HepG2 (cell line): Measurements from ENCODE around the gene SDK1.

Experiments
- YY1 ChIP-seq: IDR thresholded peaks from 2 replicates; pipeline ENCODE4 v1.6.1; 2011; ENCODE audit warnings: low read length, low read depth, moderate library complexity, mild to moderate bottlenecking; ENCODE audit not compliant: insufficient read depth, insufficient replicate concordance
- ZFP41 ChIP-seq: sonication (generic); formaldehyde crosslinking; IDR thresholded peaks from 2 replicates; pipeline ENCODE4 v1.4.0; 2020; ENCODE audit warnings: mild to moderate bottlenecking, missing genetic modification reagents, borderline replicate concordance
- TF ChIP-seq, protein P1 (sequence below): sonication (generic); formaldehyde crosslinking; IDR thresholded peaks from 2 replicates; pipeline ENCODE4 v1.5.0; 2020; ENCODE audit warnings: mild to moderate bottlenecking, missing genetic modification reagents, moderate library complexity

DNA sequence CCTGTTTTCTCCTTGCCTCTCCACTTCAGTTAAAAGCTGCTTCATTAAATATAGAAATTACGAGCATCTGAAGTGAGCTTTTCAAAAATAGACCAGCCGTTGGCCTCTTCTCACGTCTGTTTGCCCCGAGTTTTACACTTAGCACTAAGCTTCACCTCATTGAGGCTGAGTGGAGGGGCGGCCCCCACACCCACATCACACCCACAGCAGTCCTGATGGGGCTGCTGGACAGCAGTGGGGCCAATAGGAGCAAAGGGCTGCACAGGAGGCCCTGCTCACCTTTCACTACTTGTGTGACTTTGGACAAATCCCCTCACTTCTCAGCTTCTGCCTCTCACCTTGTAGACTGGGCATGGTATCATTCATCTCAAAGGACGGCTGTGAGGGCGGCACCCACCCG is 677.8 kb downstream of the SDK1 start:
- TF ChIP-seq, protein P1, sequence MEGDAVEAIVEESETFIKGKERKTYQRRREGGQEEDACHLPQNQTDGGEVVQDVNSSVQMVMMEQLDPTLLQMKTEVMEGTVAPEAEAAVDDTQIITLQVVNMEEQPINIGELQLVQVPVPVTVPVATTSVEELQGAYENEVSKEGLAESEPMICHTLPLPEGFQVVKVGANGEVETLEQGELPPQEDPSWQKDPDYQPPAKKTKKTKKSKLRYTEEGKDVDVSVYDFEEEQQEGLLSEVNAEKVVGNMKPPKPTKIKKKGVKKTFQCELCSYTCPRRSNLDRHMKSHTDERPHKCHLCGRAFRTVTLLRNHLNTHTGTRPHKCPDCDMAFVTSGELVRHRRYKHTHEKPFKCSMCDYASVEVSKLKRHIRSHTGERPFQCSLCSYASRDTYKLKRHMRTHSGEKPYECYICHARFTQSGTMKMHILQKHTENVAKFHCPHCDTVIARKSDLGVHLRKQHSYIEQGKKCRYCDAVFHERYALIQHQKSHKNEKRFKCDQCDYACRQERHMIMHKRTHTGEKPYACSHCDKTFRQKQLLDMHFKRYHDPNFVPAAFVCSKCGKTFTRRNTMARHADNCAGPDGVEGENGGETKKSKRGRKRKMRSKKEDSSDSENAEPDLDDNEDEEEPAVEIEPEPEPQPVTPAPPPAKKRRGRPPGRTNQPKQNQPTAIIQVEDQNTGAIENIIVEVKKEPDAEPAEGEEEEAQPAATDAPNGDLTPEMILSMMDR = no peak
- TF ChIP-seq YY1 (no peak), ZFP41 (CRISPR knock-in tag) (no peak)
